EH (cell line): ENCODE results near the gene SV2B.

Experiments
- DNase-seq: peaks from one replicate; pipeline ENCODE4 v3.0.0-alpha.2; 2015; ENCODE audit warnings: low read depth

SV2B gene

GRCh38 chr15:91136386-91136923 lies 36.4 kb downstream of the SV2B start:
- DNase-seq = no peak

DNA sequence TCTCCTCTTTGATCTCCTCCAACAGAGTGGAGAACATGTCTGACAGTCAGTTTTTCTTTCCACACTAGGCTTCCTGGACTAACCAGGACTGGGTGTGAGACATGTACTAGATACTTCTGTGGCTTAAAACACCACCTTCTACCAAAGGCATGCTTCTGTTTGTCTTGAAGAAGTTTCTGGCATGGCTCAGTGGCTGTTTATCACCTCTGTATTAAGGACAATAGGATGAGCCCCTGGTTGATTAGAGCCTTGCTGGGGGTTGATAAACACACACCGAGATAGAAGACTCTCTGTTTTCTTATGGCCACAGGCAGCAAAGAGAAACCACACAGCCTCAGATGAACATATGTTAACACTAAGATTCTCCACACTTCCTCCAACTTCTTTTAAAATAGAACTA lies 40.5 kb downstream of the SV2B start:
- no peak for DNase-seq

- DNase-seq = no peak
Measured at GRCh38 chr15:91141097-91141496, 41.0 kb downstream of the SV2B start.

GRCh38 chr15:91142106-91142744 lies 42.2 kb downstream of the SV2B start:
- no peak for DNase-seq

- DNase-seq = no peak
Measured at GRCh38 chr15:91142946-91143345, 42.9 kb downstream of the SV2B start.

GRCh38 chr15:91146728-91147127 lies 46.7 kb downstream of the SV2B start:
- no peak for DNase-seq

DNA sequence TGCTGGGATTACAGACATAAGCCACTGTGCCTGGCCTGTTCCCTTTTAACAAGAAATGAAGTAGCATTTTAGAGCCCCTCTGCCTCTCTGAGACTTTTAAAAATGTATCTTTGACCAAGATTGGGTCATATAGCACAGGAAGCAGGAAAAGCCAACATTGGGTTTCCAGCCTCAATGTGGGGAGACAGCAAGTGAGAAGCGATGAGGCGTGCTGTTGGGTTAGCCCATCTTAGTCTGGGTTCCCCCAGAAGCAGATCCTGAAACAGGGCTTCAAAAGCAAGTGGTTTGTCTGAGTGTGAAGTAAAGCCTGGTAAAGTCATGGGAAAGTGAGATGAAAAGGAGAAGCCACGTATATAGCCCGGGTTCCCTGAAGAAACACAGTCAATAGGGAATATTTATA lies 48.2 kb downstream of the SV2B start:
- DNase-seq = no peak

DNA sequence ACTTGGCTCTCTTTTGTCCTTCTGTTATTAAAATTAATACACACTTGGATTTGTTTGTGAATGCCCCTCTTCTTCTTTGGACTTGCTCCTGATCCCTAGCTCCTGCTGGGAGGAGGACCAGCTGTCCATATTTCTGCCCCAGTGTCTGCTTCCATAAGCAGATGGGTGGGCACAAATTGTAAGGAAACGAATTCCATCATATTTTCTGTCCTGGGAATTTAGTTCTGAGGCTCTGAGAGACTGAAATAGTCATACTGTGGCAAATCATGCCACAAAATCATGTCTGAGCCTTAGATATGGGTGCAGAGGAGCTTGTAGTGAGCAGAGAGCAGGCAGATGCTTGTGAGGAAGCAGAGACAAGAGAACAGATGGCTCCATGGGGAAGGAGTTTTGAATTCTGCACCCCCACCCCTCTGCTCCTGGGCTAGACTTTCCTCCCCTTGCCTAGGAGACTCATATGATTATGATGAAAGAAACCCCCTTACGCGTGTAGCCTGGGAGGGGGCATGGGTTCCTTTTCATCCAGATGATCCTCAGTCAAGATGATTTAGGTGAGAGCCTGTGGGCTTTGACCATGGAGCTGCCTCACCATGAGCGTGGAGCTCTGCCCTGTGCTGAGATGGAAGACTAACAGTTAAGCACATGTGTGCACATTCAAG lies 50.6 kb downstream of the SV2B start:
- DNase-seq = no peak

GRCh38 chr15:91151781-91152563 lies 51.9 kb downstream of the SV2B start:
- DNase-seq = no peak

GRCh38 chr15:91152896-91153581 lies 53.0 kb downstream of the SV2B start:
- DNase-seq = no peak

DNA sequence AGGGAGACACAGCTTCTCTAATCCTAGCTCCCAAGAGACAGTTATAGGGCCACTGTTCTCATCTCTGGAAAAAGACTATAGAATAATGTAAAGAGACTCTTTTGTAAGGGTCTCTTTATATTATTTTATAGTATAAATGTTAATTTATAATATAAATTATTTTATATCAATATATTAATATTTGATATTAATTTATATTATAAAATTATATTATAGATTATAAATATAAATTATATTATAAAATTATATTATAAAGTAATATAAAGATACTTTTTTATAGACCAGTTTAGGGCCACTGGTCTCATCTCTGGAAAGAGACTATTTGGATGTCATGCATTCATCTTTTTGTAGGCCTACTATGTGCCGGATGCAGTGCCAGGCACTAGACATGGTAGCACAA lies 53.9 kb downstream of the SV2B start:
- DNase-seq = no peak

DNA sequence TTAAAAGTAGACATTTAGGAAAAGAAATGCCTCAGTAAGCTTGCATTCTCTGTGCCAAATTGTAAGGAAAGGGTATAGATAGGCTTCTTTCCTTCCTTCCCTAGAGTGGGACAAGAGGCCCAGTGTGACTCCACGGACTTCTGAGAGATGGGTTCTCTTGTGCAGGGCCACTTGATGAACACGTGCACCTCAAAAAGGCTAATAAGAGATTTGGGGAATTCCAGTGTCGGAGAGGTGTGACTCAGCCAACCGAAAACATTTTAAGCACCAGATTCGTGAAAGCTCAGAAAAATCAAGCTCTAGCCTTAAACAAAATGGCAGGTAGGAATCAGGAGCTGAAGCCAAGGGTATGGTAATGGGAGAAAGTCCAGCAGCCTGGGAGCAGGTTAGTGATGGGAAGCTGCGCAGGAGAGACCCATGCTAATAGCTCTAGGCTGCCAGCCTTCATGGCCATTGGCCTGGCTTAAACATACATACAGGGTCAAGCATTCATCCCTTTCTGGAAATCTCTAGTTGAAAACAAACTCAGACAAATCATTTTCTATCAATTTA lies 56.2 kb downstream of the SV2B start:
- no peak for DNase-seq

DNA sequence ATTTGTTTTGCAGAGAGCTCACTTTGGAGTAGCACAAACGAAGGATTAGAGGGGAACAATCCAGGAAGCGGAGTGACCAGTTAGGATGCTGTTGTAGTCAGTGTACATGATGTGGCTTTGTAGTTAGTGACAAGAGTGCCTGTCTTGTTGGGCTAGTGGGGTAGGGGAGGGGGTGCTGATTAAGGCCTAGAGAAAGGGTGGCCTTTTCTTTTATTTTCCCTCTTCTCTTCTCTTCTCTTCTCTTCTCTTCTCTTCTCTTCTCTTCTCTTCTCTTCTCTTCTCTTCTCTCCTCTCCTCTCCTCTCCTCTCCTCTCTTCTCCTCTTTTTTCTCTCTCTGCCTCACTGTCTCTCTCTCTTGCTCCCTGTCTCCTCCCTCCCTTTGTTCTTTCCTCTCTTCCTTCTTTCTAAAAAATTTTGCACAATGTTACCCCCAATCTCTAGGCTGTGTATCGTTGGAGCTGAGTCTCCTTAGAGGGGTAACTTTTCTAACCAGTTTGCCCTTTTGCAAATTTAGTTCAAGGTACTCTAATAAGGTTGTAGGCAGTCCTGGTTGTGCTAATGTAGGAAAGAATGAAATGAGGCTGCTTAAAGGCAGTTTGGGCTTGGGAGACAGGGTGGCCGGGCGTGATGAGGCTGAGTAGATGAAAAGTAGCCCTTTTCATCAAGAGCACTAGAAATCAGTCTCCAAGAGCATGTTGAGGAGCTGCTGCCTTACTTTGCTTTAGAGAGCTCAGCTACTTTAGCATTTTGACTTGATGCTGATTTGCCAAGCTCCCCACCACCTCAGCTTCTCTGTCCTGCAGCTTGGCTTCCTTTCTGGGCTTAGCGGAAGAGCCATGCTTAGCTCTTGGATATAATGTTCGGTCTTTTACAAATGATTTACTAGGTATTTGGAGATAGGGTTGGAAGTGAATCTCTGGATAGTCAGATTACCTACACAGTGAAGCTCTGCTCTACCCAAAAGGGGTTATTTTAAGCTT lies 58.6 kb downstream of the SV2B start:
- no peak for DNase-seq

GRCh38 chr15:91165850-91166249 lies 65.8 kb downstream of the SV2B start:
- no peak for DNase-seq

DNA sequence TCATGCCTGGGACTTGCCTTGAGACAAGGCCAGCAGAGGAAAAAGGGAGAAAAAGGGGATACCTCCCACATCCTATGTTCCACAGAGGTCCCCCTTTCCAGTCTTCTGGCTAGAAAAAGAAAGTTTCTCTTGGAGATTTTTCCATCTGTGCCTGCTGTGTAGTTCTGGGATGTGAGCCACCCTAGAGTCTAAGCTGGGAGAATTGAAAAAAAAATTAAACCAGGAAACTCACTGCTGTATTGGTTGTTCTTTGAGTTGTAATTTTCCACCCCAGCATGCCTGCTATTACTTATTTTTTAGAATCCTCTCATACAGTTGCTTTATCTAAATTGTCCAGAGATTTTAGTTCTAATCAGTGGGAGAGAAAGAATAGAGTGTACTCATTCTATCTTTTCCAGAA lies 68.4 kb downstream of the SV2B start:
- no peak for DNase-seq

DNA sequence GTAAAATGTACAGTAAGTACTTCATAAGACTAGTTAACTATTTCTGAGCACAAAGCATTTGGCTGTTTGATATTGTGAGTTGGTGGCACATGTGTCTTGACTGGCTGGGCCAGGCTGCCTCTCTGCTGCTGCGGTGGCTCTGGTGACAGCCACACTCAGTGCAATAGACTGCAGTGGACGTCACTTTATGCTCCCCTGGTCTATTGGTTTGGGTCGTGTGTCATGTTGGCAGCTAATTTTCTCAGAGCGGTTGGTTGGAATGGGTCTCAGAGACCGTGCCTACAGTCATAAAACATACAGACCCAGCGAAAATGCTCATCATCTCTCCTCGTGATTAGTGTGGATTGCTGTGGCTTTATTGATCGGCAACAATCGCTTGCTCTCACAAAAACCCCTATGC lies 71.3 kb downstream of the SV2B start:
- no peak for DNase-seq

- DNase-seq = no peak
Measured at GRCh38 chr15:91182101-91182500, 82.0 kb downstream of the SV2B start.

DNA sequence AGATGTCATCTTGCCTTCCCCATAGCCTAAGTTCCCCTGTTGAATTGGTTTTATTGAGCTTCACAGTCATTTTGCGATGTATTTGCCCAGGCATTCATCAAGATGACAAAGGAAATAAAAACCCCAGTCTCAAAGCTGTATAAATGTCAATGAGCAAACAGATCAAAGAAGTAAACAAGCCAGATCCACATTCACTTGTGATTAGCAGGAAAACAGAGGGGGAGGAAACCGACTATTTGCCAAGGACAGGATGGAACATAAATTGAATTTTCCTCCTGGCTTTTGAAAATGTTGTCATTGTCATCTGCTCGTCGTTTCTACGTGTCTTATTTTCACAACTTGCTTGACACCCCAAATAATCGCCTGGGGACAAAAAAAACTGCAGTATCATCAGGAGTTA lies 83.5 kb downstream of the SV2B start:
- no peak for DNase-seq

GRCh38 chr15:91184441-91184840 lies 84.4 kb downstream of the SV2B start:
- DNase-seq = no peak

GRCh38 chr15:91186904-91187656 lies 87.0 kb downstream of the SV2B start:
- peak; percentile 4 for DNase-seq
